Pons (tissue), 1 donor: ENCODE measurements around the gene CEP126.
"Not testable (repeated sequence)": the region's sequence is repeated elsewhere in the genome, so short reads cannot be mapped to it uniquely, and the experiment has no call there.

Source experiments
- DNase-seq: peaks from one replicate; pipeline ENCODE4 v3.0.0-alpha.2; 2016; ENCODE audit warnings: low spot score

CEP126 gene

DNA sequence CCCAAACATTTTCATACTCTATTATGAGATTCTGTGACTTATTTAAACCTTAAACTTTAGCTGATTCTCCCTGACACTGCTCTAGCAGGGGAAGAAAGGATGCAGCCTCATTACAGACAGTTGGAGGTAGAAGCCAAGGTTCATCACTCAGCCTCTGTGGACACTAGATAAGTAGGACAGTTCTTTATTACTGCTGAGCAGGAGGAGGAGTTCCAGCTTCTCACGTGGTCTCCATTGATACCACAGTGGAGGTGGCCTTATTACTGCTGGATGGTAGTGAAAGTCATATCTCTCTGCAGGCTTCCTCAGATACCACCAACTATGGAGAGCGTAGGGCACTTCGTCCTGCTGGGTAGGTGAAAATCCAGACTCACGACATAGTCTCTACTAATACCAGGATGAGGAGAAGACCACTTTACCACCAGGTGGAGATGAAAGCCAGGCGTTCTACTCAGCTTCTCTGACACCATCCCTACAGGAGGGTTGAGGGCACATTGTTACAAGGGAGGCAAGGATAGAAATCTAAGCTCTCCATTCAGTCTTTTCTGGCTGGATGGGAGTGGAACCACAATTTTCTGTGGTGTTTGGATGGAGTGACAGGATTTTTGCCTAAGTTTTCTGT lies 14.6 kb downstream of the CEP126 start:
- no peak for DNase-seq

DNA sequence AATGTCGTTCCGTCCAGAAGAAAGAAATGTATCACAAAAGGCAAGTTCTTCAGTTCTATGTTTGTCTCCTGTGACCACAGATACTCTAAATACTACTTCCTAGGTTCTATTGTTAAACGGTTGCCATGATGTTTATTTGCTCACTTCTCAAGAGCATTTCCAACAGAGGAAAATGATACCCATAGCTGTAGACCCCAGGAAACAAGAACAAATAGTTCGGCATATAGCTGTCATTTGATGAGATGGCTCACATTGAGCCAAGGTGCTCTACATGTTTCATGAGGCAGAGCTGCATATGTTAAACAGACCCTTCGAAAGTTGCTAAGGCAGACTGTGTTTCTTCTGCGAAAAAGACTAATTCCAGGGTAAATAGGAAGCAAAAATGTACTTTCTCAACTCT lies 16.9 kb downstream of the CEP126 start:
- no peak for DNase-seq

DNA sequence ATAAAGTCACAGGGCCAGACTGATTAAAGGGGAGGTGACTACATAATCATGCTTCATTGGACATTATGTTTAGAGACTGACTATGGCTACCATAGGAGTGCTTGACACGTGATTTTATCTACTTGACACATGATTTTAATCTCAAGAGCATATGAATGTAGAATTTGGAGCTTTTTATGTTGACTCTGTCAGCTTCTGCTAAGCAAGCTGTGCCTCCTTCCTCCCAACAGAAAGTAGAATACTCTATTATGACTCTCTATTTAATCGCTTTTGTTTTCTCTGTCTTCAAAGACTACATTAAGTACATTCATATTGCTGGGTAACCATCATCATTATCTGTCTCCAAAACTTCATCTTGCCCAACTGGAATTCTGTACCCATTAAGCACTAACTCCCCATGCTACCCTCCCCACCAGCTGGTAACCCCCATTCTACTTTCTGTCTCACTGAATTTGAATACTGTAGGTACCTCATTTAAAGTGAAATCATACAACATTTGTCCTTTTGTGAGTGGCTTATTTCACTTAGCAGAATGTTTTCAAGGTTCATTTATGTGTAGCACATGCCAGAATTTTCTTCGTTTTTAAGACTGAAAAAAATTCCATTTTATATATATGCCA lies 26.2 kb downstream of the CEP126 start:
- no peak for DNase-seq

DNA sequence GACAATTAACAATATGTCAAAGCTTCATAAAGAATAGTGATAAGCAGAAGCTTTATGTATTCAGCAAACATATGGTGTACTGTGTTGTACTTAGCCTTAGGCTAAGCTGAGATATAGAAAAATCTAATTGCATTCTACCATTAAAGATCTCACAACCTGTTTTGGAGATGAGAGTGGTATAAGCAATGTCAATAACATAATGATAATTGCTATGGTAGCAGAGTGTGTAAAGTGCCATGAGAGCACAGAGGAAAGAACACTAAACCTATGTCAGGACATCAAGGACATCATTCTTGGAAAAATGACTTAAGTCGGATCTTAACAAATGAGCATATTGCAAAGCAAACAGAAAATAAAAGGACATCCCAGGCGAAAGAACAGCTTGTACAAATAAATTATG lies 30.1 kb downstream of the CEP126 start:
- no peak for DNase-seq

DNA sequence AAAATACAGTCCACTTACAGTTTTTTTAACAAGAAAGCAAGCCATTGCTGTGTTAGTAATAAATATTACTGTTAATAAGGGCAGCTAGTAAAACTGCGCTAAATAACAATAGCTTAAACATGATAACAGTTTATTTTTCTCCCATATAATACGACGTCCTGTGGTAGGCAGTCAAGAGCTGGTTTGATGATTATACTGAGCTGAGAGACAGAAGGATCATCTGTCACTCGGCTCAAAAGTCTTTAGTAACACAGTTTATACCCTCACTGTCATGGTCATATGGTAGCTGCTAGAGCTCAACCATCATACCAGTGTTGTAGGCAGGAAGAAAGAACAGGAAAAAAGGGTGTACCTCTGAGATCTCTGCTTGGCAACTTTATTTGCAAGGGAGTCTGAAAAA lies 30.6 kb downstream of the CEP126 start:
- no peak for DNase-seq

DNA sequence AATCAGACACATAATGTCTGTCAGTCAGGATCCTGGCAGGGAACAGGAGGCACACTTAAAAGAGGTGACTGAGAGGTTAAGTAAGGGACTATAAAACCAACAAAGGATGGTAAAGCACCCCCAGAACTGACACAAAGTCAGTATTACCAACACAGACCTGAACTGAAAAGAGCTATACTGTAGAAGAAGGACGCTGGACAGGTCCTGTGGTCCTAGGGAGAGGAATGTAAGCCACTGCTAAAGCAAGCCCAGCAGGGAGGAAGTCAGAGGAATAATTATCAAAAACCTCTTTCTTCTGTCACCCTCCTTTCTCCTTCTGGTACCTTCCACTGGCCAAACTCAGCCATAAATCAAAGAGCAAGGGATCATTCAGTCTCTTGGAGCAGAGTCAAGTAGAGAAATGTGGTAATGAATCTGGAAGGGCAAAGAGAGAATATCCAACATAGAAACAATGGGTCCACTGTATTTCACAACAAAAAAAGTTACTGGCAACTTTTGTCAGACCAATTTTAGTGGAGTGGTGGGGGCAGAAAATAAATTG lies 34.9 kb downstream of the CEP126 start:
- peak; percentile 38 for DNase-seq

DNA sequence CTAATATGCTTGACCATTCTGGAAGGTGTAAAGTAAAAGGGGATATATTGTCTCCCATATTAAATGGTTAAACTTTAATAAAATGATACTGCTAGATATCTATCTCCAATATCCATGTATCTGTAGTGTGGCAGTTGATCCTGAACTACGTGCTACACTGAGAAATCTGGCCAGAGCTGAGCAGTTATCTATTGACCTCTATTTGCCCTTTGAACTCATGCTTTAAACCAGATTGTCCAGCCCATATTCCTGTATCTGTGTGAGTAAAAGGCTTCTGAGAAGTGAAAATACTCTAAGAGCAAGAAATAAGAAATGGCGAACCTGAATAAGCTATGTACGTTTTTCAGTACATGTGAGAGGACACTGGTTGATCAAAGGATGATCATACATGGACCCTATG lies 40.5 kb downstream of the CEP126 start:
- DNase-seq: no peak

DNA sequence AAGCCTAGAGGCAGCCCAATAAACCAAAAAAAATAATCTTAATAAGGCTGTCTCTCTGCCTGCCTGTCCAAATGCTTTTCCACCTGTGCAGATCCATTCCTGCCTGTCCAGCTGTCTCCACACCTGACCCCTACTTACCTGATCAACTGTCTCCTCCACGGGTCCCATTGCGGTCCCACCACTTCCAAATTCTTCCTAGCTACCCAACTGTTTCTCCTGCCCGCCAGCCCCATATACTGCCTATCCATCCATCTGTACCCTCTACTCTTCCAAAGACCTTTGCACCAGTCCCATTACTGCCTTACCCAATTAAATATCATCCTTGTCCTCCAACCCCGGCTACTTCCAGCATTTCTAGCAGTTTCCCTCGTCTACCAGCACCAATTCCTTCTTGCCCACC lies 40.9 kb downstream of the CEP126 start:
- DNase-seq: no peak

DNA sequence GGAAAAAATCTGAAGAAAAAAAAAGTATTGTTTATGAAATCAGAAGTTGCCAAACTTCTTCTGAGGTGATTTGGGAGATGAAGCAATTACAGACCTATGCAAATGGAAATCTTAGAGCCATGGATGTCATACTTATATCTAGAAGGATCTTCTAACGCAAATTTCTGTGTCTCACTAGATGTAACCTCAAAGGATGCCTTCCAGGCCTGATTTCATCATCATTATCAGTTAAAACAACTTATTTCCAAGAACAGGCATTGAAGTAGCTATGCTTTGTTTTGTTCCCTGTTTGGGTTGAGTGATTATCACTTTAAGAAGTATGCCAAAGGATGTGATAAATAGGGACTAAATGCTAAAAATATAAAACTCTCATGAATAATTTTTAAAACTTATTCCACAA lies 45.4 kb downstream of the CEP126 start:
- no peak for DNase-seq

DNA sequence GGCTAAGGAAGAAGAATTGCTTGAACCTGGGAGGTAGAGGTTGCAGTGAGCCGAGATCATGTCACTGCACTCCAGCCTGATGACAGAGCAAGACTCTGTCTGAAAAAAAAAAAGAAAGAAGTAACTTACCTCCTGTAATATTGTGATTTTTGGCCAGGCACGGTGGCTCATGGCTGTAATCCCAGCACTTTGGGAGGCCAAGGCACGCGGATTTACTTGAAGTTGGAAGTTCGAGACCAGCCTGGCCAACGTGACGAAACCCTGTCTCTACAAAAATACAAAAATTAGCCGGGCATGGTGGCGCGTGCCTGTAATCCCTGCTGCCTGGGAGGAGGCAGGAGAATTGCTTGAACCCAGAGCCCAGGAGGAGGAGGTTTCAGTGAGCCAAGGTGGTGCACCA lies 49.4 kb downstream of the CEP126 start:
- not testable (repeated sequence) for DNase-seq

DNA sequence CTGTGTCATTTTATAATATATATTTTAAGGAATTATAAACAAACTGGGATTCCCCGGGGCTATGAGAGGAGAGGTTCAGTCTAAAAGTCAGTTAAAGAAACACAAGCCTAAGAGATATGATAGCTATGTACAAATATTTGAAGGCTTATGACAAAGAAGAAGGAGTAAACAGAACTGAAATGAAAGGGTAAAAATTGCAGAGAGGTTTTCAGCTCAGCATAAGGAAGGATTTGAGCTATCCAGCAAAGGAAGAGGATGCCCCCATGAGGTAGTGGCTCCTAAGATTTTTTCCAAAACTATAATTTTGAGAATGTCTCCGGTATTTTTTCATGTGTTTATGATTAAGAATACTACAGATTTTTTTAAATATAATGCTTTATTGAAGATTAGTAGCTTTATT lies 59.4 kb downstream of the CEP126 start:
- no peak for DNase-seq

DNA sequence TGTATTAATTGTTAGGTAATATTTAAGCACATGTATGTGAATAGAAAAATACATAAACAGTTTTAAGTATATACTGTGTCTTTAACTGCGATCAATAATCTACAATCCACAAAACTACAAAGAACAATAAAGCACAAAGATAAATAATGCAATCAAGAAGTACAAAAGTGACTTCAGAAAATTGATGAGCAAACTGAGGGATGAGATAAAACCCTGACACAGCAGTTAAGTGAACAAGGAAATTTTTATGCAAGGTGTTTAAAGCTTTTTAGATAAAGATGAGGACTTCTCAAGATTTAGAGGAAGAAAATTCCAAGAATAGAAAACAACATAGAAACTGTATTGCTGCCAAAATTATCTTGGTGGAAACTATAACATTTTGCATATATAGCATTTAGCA lies 60.0 kb downstream of the CEP126 start:
- no peak for DNase-seq

DNA sequence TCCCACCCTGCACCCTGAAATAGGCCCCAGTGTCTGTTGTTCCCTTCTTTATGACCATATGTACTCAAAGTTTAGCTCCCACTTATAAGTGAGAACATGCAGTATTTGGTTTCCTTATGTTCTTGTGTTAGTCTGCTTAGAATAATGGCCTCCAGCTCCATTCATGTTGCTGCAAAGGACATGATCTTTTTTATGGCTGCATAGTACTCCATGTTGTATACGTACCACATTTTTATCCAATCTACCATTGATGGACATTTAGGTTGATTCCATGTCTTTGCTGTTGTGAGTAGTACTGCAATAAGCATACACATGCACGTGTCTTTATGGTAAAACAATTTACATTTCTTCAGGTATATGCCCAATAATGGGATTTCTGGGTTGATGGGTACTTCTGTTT lies 60.9 kb downstream of the CEP126 start:
- no peak for DNase-seq

DNA sequence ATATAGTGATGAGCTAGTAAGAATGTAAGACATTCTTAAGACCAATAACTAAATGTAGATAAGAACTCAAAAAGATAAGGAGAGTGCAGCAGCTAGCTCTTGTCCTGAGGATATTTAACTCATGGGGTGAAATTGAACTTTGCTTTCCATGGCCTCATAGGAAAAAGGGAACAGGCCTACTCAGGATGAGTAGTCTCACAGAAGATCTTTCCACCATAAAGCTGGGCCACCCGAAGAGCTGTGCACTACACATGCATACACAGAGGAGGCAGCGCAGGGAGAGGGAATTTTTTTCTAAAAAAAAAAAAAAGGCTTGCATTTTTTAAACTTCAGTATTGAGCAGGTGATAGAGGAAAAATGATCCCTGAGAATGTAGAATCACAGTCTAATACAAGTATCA lies 72.6 kb downstream of the CEP126 start:
- DNase-seq: no peak

DNA sequence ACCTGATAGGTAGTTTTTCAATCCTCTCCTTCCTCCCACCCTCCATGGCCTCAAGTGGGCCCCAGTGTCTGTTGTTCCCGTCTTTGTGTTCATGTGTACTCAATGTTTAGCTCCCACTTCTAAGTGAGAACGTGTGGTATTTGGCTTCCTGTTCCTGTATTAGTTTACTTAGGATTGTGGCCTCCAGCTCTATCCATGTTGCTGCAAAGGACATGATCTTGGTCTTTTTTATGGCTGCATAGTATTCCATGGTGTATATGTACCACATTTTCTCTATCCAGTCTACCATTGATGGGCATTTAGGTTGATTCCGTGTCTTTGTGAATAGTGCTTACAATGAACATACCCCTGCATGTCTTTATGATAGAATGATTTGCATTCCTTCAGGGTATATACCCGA lies 78.4 kb downstream of the CEP126 start:
- no peak for DNase-seq

DNA sequence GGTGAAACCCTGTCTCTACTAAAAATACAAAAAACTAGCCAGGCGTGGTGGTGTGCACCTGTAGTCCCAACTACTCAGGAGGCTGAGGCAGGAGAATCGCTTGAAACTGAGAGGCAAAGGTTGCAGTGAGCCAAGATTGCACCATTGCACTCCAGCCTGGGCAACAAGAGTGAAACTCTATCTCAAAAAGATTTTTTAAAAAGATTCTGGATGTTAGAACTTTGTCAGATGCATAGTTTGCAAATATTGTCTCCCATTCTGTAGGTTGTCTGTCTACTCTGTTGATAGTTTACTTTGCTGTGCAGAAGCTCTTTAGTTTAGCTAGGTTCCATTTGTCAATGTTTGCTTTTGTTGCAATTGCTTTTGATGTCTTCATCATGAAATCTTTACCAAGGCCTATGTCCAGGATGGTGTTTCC lies 79.3 kb downstream of the CEP126 start:
- not testable (repeated sequence) for DNase-seq

DNA sequence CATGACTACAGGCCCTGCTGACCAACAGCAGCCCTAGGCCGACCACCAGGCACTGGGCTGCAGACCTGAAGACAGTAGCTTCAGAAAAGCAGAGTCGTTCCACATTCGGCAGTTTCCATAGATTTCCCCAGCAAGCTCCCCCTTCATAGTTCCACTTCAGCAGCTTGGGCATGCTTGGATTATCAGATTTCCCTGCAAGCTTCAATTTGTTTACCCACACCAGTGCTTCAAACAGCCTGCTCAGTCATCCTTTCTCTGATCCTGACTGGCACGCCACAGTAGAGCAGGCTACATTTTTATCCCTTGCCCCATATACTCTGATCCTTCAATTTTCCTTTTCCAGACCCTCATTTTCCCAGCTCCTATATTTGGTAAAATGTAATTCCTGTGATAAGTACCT lies 81.3 kb downstream of the CEP126 start:
- no peak for DNase-seq

DNA sequence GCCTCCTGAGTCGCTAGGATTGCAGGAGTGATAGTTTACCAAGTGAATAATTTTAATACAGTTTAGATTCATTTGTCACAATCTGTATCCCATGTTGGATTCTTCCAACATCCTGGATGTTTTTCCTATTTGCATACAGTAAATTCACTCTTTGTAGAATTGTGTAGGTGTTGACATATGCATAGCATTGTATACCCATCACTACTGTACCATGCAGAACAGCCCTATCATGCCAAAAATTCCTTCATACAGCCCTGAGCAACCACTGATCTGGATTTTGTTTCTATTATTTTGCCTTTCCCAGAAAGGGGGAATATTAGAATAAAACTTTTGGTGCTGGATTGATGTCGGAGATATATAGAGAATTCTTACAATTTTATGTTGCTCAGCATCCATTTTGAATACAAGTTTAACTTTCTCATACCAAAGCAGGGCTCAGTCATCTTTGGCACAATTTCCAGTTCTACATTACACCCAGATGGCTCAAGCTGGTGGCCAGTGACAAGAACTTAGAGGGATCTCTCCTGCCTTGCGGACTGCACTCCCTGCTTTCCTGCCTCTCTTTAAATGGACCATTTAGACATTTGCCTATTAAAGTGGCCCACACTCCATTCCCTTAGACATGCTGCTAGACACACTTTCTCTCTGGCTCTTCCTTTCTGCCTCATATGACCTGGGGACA lies 87.0 kb downstream of the CEP126 start:
- DNase-seq: no peak

DNA sequence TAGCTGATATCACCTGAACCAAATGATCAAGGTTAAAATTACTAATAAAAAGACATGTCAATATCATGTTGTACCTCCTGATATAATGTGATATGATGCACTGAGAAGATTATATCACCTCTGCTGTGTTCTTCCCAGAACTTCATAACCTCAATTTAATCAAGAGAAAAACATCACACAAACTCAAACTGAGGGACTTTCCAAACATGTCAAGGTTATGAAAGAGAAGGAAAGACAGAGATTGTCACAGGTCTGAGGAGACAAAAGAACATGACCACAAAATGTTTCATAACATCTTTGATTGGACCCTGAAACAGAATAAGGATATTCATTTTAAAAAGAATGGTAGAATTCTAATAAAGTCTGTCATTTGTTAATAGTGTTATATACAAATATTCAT lies 89.4 kb downstream of the CEP126 start:
- no peak for DNase-seq

DNA sequence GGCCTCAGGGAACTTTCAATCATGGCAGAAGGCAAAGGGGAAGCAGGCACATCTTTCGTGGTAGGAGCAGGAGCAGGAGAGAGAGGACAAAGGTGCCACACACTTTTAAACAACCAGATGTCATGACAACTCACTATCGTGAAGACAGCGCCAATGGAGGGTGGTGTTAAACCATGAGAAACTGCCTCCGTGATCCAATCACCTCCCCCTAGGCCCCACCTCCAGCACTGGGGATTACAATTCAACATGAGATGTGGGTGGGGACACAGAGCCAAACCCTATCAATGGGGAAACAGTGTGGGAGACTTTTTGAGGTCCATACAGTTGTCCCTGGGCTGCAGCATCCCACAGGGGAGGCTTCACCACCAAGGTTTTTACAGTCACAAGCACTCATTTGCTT lies 90.5 kb downstream of the CEP126 start:
- no peak for DNase-seq

DNA sequence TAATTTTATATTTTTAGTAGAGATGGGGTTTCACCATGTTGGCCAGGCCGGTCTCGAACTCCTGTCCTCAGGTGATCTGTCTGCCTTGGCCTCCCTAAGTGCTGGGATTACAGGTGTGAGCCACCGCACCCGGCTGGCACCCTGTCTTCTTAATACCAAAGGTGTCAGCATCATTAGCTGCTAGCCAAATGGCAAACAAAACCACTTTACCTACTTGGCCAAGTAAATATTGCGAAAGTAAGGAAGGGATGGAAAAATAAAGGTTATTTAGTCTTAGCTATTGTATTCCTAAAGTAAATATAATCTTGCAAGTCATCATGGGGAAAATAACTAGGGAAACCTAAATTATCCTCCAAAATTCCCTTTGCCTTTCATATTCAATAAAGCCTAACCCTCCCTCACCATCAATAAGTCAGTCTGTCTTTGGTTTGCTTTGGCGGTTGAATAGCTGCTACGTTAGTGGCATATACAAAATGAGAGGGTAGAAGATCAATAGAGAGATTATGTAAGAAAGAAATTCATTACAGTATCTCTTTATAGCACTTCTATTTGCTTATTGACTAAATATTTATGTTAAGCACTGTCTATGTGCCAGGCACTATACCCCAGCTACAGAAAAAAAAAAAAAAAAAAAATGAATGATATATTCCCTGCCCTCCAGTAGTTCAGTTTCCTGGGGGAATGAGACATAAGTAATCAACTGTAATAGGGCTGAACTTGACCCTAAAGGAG lies 92.2 kb downstream of the CEP126 start:
- DNase-seq: no peak

DNA sequence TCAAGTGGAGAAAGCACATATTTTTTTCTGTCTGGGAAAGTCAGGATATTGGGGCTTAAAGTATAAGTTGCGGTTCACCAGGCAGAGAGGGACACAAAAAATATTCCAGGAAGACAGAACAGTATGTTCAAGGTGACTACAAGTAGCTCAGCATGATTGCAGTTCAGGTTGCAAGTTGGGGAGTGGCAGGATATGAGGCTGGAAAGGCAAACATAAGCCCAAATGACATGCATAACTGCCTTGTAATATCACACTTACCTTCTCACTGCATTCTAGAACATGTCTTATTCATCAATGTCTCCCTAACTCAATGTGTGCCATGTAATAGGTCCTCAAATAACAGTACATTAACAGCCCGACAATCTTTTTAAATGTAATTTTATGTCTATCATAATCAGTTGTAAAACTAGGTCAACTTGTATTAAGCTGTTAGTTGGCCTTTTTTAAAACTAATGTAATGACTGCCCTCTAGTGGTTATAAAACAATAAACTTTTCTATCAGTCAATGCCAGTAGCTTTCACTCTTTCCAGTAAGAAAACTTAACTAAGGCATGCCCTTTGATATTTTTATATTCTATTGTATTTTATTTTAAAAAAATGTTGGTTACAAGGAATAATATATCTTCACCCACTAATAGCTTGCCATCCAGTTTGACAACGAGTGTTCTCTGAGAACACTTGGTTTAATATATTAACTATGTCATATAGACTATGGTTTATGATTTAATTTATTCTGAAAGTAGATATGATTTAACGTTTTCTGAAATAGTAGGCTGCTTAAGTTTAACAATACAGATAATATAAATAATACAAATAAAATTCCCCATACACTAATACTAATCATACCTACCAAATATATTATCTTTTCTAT lies 93.0 kb downstream of the CEP126 start:
- peak; percentile 68 for DNase-seq
